Common myeloid progenitor, CD34-positive (primary cell): ENCODE data around the gene HMCN2.

Experiments used
- CTCF ChIA-PET: fragments of 350-600 bp; sonication (Branson Sonifier 250); formaldehyde crosslinking; loops from one replicate; lab custom pipeline; 2021; ENCODE audit warnings: antibody characterized with exemption; lab: Charles Lee
- POLR2A ChIA-PET: fragments of 350-600 bp; sonication (Branson Sonifier 250); formaldehyde crosslinking; loops from one replicate; lab custom pipeline; 2021; ENCODE audit warnings: antibody characterized with exemption; lab: Charles Lee
- DNase-seq, 3 donors: peaks; one replicate each; pipeline versions ENCODE4 v3.0.0 to v3.0.0-alpha.2; 2013
- H3K27ac ChIP-seq, 2 experiments: 1 replicate in 1 of 2; 2 replicates in 1 of 2; pipeline ENCODE4 v1.7.0; 2013; ENCODE audit warnings: inconsistent platforms in 2 of 2, low read length in 2 of 2, mild to moderate bottlenecking in 2 of 2, low read depth in 1 of 2, moderate library complexity in 1 of 2; ENCODE audit not compliant: severe bottlenecking in 2 of 2, insufficient read depth in 1 of 2, poor library complexity in 1 of 2
- H3K27me3 ChIP-seq, 5 experiments: replicated peaks in 2 of 5; 1 replicate in 3 of 5; 2 replicates in 2 of 5; pipeline versions ENCODE4 v1.6.1 to v1.7.0; 2013; ENCODE audit warnings: low read length in 4 of 5, mild to moderate bottlenecking in 2 of 5, moderate library complexity in 2 of 5, inconsistent platforms in 1 of 5; ENCODE audit not compliant: insufficient read depth in 5 of 5, control insufficient read depth in 4 of 5
- H3K36me3 ChIP-seq, 4 experiments: 1 replicate in 2 of 4; 2 replicates in 2 of 4; pipeline versions ENCODE4 v1.6.1 to v1.7.0; 2013; ENCODE audit warnings: low read length in 3 of 4, control low read depth in 1 of 4, mild to moderate bottlenecking in 1 of 4; ENCODE audit not compliant: control insufficient read depth in 4 of 4, insufficient read depth in 4 of 4
- H3K4me1 ChIP-seq, 4 experiments: 1 replicate in 3 of 4; 2 replicates in 1 of 4; pipeline versions ENCODE4 v1.6.1 to v1.7.1; 2013; ENCODE audit warnings: low read length in 3 of 4, mild to moderate bottlenecking in 3 of 4, control low read depth in 1 of 4, inconsistent platforms in 1 of 4, moderate library complexity in 1 of 4; ENCODE audit not compliant: control insufficient read depth in 4 of 4, insufficient read depth in 4 of 4; ENCODE audit errors: control extremely low read depth in 1 of 4
- H3K4me3 ChIP-seq, 7 experiments: 1 replicate in 4 of 7; 2 replicates in 3 of 7; pipeline versions ENCODE4 v1.5.1 to v1.7.0; 2013; ENCODE audit warnings: mild to moderate bottlenecking in 7 of 7, low read length in 6 of 7, moderate library complexity in 6 of 7, inconsistent platforms in 2 of 7, low read depth in 2 of 7, control low read depth in 1 of 7; ENCODE audit not compliant: insufficient read depth in 4 of 7, control insufficient read depth in 1 of 7; ENCODE audit errors: extremely low read depth in 1 of 7
- H3K9me3 ChIP-seq, 5 experiments: 1 replicate in 4 of 5; 2 replicates in 1 of 5; pipeline versions ENCODE4 v1.6.1 to v1.7.1; 2013; ENCODE audit warnings: low read length in 4 of 5, mild to moderate bottlenecking in 2 of 5, inconsistent platforms in 1 of 5, low read depth in 1 of 5, moderate library complexity in 1 of 5; ENCODE audit not compliant: control insufficient read depth in 4 of 5, insufficient read depth in 2 of 5; ENCODE audit errors: control extremely low read depth in 1 of 5
- WGBS: methylation state at CpG from one replicate; pipeline ENCODE4 v1.1.5; 2013; ENCODE audit not compliant: insufficient coverage; 5-methylcytosine and 5-hydroxymethylcytosine counted together

HMCN2 gene

GRCh38 chr9:130309689-130310455, 44.3 kb downstream of the HMCN2 start:
- H3K4me1 ChIP-seq, result no peaks in the 10 kb centered on the region
- no peak overlapping the region for H3K27ac ChIP-seq
- whole genome bisulfite sequencing, result 96% methylated on average over 12 of the region's 13 CpGs
- no peak overlapping the region for H3K4me3 ChIP-seq
- POLR2A ChIA-PET, result no interaction called here
- no peaks in the 10 kb centered on the region for H3K9me3 ChIP-seq
- CTCF ChIA-PET, result no interaction called here
- DNase-seq, result no peak
- no peaks in the 10 kb centered on the region for H3K36me3 ChIP-seq
- peaks cover 0 to under 1% (median 0%) of the 10 kb centered on the region in 5 experiments for H3K27me3 ChIP-seq

GRCh38 chr9:130310456-130310855, 44.9 kb downstream of the HMCN2 start:
- WGBS, result 96% methylated on average over 9 of the region's 9 CpGs
- ChIA-PET POLR2A (no interaction called here), CTCF (no interaction called here)
- no peaks in the 10 kb centered on the region for H3K27me3 ChIP-seq
- no peak overlapping the region for H3K27ac ChIP-seq
- no peaks in the 10 kb centered on the region for H3K36me3 ChIP-seq
- H3K4me1 ChIP-seq, result no peaks in the 10 kb centered on the region
- DNase-seq, result no peak
- H3K9me3 ChIP-seq, result no peaks in the 10 kb centered on the region
- no peak overlapping the region for H3K4me3 ChIP-seq

- DNase-seq, result no peak
- Histone ChIP-seq H3K27ac (no peak overlapping the region), H3K4me3 (no peak overlapping the region), H3K4me1 (no peaks in the 10 kb centered on the region), H3K27me3 (peaks cover 0 to 2% (median 0%) of the 10 kb centered on the region in 5 experiments), H3K36me3 (no peaks in the 10 kb centered on the region), H3K9me3 (no peaks in the 10 kb centered on the region)
- 84% methylated on average over 9 of the region's 10 CpGs for WGBS
- POLR2A ChIA-PET, result no interaction called here
- CTCF ChIA-PET, result no interaction called here
These were observed 45.4 kb downstream of the HMCN2 start for GRCh38 chr9:130311003-130311402.

- POLR2A ChIA-PET, result no interaction called here
- no peak overlapping the region for H3K4me3 ChIP-seq
- H3K27me3 ChIP-seq, result peaks cover 0 to 4% (median 0%) of the 10 kb centered on the region in 5 experiments
- CTCF ChIA-PET, result interaction anchor here (0.8 kb wide), 1 partner anchor 11 kb away, joined by 3 read pairs; no protein-coding TSS in a partner anchor
- H3K36me3 ChIP-seq, result no peaks in the 10 kb centered on the region
- no peak for DNase-seq
- 91% methylated on average over 14 of the region's 14 CpGs for WGBS
- no peak overlapping the region for H3K27ac ChIP-seq
- H3K9me3 ChIP-seq, result no peaks in the 10 kb centered on the region
- H3K4me1 ChIP-seq, result no peaks in the 10 kb centered on the region
These were observed 46.0 kb downstream of the HMCN2 start for GRCh38 chr9:130311408-130312140.

- Histone ChIP-seq H3K4me1 (no peaks in the 10 kb centered on the region), H3K27ac (no peak overlapping the region), H3K27me3 (peaks cover 0 to 13% (median 0%) of the 10 kb centered on the region in 5 experiments), H3K4me3 (no peak overlapping the region), H3K9me3 (no peaks in the 10 kb centered on the region), H3K36me3 (no peaks in the 10 kb centered on the region)
- CTCF ChIA-PET, result interaction anchor here (1.1 to 1.5 kb wide), 2 partner anchors 10 to 28 kb away, joined by 3 read pairs; no protein-coding TSS in a partner anchor
- POLR2A ChIA-PET, result interaction anchor here (0.6 kb wide), 1 partner anchor 43 kb away, joined by 3 read pairs; no protein-coding TSS in a partner anchor
- 72% methylated on average over 10 of the region's 16 CpGs for WGBS
- no peak for DNase-seq
These were observed 47.7 kb downstream of the HMCN2 start for GRCh38 chr9:130313103-130313858.

GRCh38 chr9:130315446-130316226, 50.1 kb downstream of the HMCN2 start:
- H3K4me1 ChIP-seq, result no peaks in the 10 kb centered on the region
- no peak overlapping the region for H3K4me3 ChIP-seq
- 84% methylated on average over 9 of the region's 13 CpGs for WGBS
- H3K27me3 ChIP-seq, result peaks cover 0 to 30% (median 2%) of the 10 kb centered on the region in 5 experiments
- ChIA-PET POLR2A (interaction anchor here (0.7 kb wide), 1 partner anchor 338 kb away, joined by 3 read pairs; no protein-coding TSS in a partner anchor), CTCF (no interaction called here)
- H3K27ac ChIP-seq, result no peak overlapping the region
- no peak for DNase-seq
- no peaks in the 10 kb centered on the region for H3K9me3 ChIP-seq
- H3K36me3 ChIP-seq, result no peaks in the 10 kb centered on the region
